ENCODE results near the gene MAK.

Gene MAK

GRCh38 chr6:10730254-10730653, 108.1 kb downstream of the MAK start:
- TF ChIP-seq POLR2AphosphoS5 (IDR thresholded peaks at IDR 0.05; ENCODE audit: low read depth, low read length) (no peak), FOXP2 (optimal IDR thresholded peaks at IDR 0.05; ENCODE audit: borderline replicate concordance, extremely low read depth, extremely low read length, insufficient read depth) (no peak), REST (IDR thresholded peaks at IDR 0.05; ENCODE audit: insufficient read depth in 1 of 2, low read depth in 2 of 2, low read length in 2 of 2) (no peak), TAF1 (IDR thresholded peaks at IDR 0.05; ENCODE audit: borderline replicate concordance, insufficient read depth, low read length) (no peak), SIN3A (IDR thresholded peaks at IDR 0.05; ENCODE audit: borderline replicate concordance, insufficient read depth, low read length) (no peak)

- TF ChIP-seq FOXP2 (optimal IDR thresholded peaks at IDR 0.05; ENCODE audit: borderline replicate concordance, extremely low read depth, extremely low read length, insufficient read depth) (no peak), REST (IDR thresholded peaks at IDR 0.05; ENCODE audit: insufficient read depth in 1 of 2, low read depth in 2 of 2, low read length in 2 of 2) (no peak), SIN3A (IDR thresholded peaks at IDR 0.05; ENCODE audit: borderline replicate concordance, insufficient read depth, low read length) (no peak), POLR2AphosphoS5 (IDR thresholded peaks at IDR 0.05; ENCODE audit: low read depth, low read length) (no peak), TAF1 (IDR thresholded peaks at IDR 0.05; ENCODE audit: borderline replicate concordance, insufficient read depth, low read length) (no peak)
Measured at GRCh38 chr6:10725716-10726115, 112.6 kb downstream of the MAK start.

GRCh38 chr6:10725044-10725443, 113.3 kb downstream of the MAK start:
- no peak for TF ChIP-seq REST (IDR thresholded peaks at IDR 0.05; ENCODE audit: insufficient read depth in 1 of 2, low read depth in 2 of 2, low read length in 2 of 2)
- no peak for TF ChIP-seq SIN3A (IDR thresholded peaks at IDR 0.05; ENCODE audit: borderline replicate concordance, insufficient read depth, low read length)
- TF ChIP-seq POLR2AphosphoS5 (IDR thresholded peaks at IDR 0.05; ENCODE audit: low read depth, low read length): no peak
- TF ChIP-seq FOXP2 (optimal IDR thresholded peaks at IDR 0.05; ENCODE audit: borderline replicate concordance, extremely low read depth, extremely low read length, insufficient read depth): no peak
- TF ChIP-seq TAF1 (IDR thresholded peaks at IDR 0.05; ENCODE audit: borderline replicate concordance, insufficient read depth, low read length): no peak

GRCh38 chr6:10723567-10723881, 114.8 kb downstream of the MAK start:
- TF ChIP-seq TAF1 (IDR thresholded peaks at IDR 0.05; ENCODE audit: borderline replicate concordance, insufficient read depth, low read length): no peak
- TF ChIP-seq FOXP2 (optimal IDR thresholded peaks at IDR 0.05; ENCODE audit: borderline replicate concordance, extremely low read depth, extremely low read length, insufficient read depth): no peak
- TF ChIP-seq POLR2AphosphoS5 (IDR thresholded peaks at IDR 0.05; ENCODE audit: low read depth, low read length): no peak

- TF ChIP-seq TAF1 (IDR thresholded peaks at IDR 0.05; ENCODE audit: borderline replicate concordance, insufficient read depth, low read length) (peak; percentile 86; the same call in 1 of the 2 replicates), REST (IDR thresholded peaks at IDR 0.05; ENCODE audit: insufficient read depth in 1 of 2, low read depth in 2 of 2, low read length in 2 of 2) (peak; percentile 54 to 73; a peak in 2 of 4 replicates), POLR2AphosphoS5 (IDR thresholded peaks at IDR 0.05; ENCODE audit: low read depth, low read length) (peak; percentile 95), SIN3A (IDR thresholded peaks at IDR 0.05; ENCODE audit: borderline replicate concordance, insufficient read depth, low read length) (no peak; the same call in 1 of the 2 replicates), FOXP2 (optimal IDR thresholded peaks at IDR 0.05; ENCODE audit: borderline replicate concordance, extremely low read depth, extremely low read length, insufficient read depth) (peak; percentile 98)
Measured at GRCh38 chr6:10722820-10723566, 115.3 kb downstream of the MAK start, which contains the start of gene TMEM14C. TMEM14C (plus strand) TSS chr6:10723070; CDS start chr6:10724614, 1,544 bp downstream.

Measured in PFSK-1 (cell line).